Superior temporal gyrus (tissue), 1 donor: Measurements from ENCODE around the gene ACOT7.

Experiments
- DNase-seq: peaks from one replicate; pipeline ENCODE4 v3.0.0-alpha.2; 2016; ENCODE audit errors: extremely low spot score

ACOT7 gene

DNA sequence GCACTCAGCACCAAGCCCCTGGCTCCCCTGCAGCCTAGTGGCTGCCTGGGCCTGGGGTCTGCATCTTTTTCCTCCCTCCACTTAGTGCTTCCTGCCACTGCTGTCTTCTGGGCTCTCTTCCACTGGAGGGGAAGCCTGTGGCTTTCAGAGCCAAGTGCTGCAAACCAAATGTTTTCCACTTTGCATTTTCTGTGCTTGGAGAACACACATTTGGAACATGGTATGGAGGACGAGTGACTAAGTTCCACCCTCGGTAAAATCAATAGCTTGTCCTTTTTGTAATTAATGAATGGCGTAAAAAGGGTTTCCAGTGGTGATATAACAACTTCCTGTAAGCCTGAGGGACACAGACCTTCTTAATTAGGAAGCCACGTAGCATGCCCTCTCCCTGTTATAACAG is 122.6 kb downstream of the ACOT7 start:
- no peak for DNase-seq

DNA sequence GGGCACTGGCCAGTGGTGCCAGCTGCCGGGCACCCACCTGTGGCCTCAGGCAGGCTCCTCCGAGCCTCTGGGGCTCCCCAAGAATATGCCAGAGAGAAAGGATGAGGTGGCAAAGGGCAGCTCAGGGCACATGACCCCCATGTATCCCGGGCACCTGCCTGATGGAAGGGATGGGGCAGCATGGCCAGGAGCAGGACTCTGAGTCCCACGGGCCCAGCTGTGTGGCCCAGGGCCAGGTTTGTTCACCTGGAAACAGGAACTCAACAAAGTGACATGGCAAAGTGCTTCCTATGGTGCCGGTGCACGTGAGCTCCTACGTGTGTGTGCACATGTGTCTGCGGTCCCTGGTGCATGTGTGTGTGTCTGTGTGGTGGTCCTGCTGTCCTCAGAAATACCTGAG is 123.2 kb downstream of the ACOT7 start:
- DNase-seq: no peak

DNA sequence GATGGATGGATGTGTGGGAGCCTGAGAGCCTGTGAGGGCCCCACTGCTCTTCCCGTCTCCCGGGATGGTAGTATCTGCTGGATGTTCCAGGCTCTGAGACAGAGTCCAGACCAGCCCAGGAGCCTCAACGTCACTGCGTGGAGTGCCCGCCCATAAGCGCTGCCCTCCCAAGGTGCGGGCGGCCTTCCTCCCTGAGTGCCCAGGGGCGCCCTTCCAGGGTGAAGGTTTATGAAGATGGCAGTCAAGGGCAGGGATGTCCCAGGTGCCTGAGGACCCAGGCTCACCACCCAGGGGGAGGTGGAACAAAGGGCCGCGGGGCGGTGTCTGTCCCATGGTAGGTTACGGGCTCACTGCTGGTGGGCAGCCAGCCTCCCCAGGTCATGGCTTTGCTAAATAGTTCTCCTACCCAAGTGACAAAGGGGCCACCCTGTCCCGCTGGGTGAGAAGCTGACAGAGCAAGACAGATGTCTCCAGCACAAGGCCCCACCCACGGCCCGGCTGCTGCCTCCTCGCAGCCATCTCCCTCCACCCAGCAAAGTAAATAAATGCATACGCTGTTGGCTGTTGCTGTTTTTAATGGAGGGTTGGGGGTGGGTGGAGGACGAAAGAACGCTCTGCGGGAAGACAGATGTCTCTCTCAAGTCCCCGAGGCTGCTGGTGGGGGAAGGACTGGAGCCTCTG is 123.7 kb downstream of the ACOT7 start:
- DNase-seq: no peak

DNA sequence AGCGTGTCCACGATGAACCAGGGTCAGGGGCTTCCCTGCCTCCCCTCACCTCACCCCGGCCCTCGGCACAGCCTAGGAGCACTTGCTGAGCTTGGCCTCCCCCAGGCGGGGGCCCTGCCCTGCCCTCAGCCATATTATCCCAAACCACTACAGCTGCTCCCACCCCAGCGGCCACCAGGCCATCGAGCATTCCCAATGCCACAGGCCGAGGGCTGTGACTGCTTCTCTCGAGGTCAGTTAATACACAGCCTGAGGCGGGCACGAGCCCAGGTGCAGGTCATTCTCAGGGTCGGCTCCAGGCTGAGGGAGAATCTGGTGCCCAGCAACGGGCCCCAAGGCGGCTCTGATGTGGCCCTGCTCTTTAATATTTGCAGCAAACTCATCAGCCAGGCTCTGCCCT is 124.3 kb downstream of the ACOT7 start:
- no peak for DNase-seq

DNA sequence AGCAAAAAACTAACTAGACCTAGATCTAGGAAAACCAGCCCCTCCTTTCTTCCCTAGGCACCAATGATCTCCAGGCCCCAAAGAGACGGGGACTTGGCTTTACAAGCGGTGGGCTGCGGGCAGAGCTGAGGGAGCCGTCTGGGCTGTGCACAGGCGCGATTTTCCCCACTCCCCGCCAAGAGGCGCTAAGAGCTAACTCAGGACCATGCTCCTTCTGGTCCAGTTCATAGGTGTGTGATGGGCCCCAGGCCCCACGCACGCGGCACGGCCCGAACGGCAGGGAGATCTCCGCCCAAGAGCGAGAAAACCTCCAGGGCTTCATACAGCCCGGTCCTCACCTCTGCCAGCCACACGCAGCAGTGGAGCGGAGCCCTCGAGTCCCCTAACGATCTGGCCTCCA is 125.2 kb downstream of the ACOT7 start:
- DNase-seq: no peak

DNA sequence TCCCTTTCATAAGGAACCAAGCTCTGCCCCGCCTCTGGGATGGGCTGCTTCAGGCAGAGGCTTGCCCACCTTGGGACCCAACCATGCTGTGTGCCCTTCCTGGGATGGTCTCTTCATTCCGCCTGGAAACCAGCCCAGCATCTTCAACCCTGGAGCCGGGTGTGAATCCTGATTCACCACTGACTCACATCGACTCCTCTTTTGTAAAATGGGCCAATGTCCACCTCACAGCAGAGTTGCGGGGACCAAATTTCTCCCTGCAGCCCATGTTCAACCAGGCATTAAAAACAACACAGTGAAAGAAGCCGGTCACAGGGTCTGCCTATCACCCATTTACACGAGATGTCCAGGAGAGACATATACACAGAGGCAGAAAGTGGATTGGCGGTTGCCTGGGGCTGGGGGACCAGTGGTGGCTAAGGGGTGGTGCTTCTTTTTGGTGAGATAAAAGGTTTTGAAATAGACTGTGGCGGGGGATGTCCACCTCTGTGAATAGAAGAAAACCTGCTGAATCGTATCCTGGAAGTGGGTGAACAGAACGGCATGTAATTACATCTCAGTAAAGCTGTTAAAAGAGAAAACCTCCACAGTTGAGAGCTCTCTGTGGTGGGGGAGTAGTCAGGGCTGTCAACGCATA is 125.8 kb downstream of the ACOT7 start:
- peak; percentile 22 for DNase-seq

DNA sequence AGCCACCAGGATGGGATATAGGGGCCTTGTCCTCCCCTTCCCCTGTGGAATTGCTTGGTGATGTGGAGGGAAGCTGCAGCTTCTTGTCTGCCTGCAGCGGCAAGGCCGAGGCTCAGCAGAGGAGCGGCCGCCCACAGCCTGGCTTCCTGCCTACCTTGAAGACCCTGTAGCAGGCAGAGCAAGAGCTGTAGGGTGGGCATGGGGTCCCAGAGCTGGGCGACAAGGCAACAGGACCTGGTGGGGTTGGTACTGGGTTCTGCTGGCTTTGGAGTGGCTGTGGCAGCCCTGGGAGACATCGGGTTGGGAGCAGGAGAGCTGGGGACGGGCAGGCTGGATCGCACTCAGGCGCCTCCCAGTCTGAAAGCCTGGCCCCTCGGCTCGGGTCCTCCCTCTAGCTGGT is 126.9 kb downstream of the ACOT7 start:
- DNase-seq: no peak

DNA sequence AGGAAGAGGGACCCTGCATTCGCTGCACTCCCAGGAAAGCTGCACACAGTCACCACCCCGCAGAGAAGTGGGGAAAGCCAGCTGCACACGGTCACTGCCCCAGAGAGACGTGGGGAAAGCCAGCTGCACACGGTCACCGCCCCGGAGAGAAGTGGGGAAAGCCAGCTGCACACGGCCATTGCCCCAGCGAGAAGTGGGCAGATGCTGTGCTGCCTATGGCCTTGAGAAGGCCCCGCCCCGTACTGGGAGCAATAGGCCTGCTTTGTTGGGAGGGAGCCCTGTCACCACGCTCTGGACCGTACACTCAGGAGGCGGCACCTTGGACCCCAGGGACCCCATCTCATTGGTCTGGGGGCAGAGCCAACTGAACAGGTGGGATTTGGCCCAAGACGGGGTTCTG is 128.4 kb downstream of the ACOT7 start:
- no peak for DNase-seq

DNA sequence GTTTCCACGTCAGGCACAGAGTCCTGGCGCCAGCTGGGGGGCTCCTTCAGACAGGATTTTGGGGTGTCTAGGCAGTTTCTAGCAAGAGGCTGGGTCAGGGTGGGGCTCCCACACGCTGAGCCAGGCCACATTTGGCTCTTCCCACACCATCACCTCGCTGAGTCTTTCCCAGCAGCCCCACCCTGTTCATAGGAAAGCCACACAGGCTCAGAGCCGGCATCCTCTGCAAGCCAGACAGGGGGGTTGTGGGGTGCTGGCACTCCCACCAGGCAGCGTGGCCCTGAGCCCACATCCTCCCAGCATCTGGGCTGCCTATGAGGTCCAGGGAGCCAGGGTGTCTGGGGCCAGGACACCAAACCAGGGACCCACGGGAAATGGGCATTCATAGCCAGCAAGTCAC is 129.9 kb downstream of the ACOT7 start:
- no peak for DNase-seq

DNA sequence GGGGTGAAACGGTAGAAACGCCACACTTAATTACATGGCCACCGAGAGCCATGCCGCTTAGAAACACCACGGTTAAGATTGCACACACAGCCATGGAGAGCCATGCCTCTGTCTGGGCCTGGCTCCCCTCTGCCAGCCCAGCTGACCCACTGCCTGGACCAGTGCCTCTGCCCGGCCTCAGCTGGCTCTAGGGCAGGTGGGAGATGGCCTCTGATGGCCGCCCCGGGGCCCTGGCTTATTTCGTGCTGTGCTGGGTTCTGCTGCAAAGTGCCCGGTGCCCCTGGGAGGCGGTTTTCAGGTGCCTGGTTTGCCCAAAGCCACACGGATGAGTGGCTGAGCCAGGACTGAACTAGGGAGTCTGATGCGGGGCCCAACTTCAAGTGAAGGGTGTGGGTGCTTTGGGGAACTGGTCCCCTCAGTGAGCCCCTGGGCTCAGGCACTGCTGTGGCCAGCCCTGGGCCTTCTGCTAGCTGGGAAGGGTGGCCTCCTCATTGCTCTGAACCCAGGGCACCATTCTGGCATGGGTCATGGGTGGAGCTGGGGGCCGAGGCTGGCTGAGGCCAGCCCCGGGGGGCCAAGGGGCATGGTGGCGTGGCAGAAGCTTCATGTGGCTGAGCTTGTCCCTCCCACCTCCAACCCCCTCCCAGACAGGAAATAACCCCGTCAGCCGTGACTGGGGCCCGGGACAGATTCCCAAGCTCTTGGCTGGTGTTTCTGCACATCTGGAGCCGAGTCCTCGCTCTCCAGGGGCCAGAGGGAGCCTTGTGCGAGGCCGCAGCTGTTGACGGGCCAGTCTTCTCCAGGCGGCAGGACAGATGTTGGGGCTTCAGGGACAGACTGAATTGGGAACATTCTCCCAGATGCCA is 130.8 kb downstream of the ACOT7 start:
- no peak for DNase-seq

DNA sequence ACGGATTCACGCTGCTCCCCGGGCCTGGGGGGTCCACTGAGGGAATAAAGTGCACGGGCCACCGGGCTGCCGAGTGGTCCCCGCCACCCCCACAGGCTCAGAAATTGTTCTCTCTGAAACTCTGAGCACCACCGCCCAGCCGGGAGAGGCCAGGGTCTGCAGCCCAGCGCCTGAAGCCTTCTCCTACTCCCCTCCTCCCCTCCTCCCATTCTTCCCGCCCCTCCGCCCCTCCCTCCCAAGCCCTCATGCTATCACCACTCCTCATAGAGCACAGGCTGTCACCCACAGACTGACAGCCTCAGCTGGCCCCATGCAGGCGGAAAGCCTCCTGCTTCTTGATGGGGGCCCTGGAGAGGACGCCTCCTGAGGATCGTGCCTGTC is 132.0 kb downstream of the ACOT7 start:
- no peak for DNase-seq

DNA sequence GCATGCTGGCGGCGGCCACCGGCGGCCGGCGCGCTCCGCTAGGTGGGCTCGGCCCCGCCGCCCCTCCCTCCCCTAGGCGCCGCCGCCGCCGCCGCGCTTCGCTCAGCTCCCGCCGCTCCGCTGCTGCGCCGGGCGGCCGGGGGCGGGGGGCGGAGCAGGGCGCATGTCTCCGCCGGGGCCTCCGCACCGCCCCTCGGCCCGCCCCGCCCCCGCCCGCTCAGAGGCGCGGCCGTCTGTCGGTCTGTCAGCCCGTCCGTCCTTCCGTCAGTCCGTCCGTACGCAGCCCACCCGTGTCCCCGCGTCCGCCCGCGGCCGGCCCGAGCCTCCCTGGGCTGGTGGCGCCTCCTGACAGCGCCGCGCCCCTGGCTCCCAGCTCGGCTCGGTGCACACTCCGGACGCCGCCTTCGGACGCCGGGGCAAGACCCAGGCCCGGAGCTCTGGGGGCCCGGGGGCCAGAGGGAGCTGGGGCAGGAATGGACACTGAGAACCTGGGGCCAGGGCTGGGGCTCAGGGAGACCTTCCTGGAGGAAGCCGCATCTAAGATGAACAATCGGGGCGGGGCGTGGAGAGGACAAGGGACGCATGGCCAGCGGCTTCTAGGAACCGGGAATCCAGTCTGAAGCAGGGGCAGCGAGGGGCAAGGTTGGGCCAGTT is 132.5 kb downstream of the ACOT7 start, which contains the start of gene GPR153:
Gene GPR153, minus strand, starts transcription at position 138 of the 654 bp plus-strand sequence. CDS start 6,193 bp downstream, outside the sequence.
- no peak for DNase-seq

DNA sequence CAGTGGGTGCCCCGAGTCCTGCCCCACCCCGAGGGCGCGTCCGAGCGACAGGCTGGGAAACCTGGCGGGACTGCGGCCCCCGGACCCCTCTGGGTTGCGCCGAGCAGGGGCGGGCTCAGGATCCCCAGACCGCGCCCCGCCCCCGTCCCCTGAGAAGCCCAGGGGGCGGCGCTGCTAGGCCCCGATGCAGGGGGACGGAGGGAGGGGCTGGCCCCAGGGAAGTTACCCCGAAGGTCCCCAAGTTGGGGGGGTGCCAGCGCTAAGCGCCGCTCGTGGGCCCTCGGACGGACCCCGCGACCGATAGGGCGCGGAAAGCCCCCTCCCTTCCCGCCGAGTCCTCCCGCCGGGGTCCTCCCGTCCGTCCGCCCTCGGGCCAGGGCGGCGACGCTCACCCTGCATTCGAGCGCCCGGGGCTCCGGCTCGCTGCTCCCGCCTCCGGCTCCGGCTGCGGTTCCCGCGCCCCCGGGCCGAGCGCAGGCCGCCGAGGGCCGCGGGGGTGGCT is 133.1 kb downstream of the ACOT7 start:
- no peak for DNase-seq

DNA sequence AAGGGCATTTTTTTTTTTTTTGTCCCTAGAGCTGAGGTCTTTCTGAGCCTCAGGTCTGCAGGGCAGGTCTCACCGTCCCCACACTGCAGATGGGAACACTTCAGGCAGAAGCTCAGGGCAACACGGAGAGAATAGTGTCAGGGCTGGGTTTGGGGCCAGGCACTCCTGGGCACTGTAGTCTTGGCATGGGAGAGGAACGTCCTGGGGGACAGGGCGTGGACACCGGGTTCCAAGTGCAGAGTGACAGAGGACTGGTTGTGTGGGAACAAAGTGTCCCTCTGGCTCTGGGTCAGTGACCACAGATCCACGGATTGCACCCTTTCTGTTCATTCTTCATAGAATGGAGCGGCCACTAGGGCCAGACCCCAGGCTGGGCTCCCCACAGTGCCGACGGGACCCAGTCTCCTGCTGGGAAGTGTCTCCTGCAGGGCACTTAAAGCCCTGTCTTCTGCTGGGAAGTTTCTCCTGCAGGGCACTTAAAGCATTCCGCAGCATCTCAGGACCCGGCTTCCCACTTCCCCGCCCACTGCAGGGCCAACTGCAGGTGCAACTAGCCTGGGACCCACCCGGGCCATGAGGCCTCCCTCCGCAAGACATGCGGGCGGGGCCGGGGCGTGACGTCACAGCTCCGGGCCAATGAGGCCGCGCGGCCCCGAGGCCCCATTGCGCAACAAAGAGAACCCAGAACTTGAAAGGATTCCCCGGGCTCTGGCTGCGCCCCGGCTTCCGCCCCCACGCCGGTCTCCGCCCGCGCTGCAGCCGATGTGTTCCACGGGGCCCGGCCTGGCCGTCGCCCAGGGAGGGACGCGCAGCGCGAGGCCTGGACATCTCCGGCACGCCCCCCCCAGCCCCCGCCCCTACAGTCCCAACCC is 133.8 kb downstream of the ACOT7 start:
- peak; percentile 25 for DNase-seq

DNA sequence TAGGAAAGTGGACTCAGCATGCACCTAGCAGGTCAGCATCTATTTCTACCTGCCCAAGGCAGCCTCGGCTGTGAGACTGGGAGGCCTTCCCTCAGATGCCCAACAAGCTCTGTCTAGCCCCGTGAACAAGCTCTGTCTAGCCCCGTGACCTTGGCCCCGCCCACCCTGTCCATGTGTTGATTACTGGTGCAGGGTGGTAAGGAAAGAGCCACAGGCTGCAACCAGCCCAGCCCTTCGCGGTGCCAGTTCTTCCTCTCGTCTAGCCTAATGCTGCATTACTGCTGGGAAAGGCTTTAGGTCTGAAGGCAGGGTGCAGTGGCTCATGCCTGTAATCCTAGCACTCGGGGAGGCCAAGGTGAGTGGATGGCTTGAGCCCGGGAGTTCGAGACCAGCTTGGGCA is 134.9 kb downstream of the ACOT7 start:
- DNase-seq: no peak

DNA sequence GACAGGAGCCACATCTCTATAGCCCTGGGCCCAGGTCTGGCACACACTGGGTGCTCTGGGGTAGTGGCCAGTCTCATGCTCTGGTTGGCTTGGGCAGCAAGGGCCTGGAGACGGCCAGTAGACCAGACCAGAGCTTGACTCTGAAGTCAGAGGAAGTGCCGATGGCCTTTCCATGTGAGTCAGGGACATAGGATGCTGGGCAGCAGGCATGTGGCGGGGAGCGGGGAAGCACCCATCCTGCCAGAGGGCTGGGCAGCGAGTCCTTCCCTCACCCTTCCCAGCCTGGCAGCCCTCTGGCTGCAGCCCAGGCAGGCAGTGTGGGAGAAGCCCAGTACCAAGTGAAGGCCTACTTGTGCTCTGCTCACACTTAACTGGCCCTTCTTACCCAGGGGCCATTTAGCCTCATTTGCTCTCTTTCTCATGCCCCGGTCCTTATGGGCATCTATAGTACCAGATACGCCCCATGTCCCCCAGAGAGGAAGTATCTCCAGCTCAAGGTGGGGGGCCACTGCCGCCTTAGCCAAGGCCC is 136.0 kb downstream of the ACOT7 start:
- no peak for DNase-seq

DNA sequence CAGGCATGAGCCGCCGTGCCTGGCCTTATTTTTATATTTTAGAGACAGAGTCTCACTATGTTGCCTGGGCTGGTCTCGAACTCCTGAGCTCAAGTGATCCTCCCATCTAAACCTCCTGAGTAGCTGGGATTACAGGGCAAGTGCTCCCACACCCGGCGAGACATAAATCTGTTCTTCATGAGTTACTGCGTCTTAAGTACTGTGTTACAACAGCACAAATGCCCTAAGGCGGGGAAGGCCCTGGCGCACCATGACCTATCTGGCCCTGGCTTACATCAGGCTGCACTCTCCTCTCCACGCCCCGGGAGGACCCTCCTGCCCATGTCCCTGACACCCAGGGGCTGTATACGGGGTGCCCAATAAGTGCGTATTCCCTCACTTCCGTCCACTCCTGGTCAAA is 136.9 kb downstream of the ACOT7 start:
- DNase-seq: no peak

DNA sequence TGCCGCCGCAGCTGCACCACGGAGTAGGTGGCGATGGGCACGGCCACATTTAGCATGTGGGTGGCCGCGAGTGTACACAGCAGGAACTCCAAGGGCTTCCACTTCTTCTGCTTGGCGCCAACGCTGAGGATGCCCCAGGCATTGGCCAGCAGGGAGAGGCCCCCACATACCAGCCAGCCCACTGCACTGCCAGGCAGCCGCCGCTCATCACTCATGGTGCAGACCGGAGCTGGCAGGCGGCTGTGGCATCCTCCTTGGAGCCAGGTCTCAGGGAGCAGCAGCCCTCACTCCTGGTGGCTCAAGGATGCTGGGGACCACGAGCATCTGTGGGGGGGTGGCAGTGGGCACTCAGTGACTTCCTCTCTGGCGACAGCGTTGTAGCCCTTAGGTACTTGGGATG is 138.9 kb downstream of the ACOT7 start:
- DNase-seq: no peak

DNA sequence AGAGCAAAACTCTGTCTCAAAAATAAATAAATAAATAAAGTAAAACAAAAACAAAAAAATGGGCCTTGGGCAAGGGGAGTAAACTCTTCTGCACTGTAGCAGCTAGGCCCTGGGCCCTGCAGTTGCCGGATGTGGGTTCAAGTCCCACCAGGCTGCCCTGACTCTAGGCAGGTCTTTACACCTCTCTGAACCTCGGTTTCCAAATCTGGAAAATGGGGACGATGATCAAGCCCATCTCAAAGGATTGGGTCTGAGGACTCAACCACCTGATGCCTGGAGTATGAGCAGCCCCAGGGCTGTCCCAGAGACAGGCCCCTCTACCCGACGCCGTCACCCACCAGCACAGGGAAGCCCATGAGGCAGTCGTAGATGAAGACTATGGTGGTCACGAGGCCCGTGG is 140.2 kb downstream of the ACOT7 start:
- DNase-seq: no peak

DNA sequence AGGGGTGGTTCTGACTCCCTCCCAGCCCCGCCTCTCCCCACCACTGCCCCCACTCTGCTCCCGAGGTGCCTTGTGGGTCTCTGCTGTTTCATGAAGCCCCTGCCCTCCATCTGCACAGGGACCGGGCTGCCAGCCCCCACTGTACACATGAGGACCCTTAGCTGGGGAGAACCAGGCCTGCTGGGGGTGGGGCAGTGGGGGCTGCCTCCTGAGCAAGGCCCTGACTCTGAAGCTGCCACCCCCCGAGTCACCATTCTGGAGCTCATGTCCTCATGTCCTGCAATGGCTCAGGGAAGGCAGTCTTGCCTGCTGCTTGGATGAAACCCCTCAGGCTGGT is 141.2 kb downstream of the ACOT7 start:
- DNase-seq: no peak
